Prostate gland (tissue), 2 donors: ENCODE data around the gene OR51B4.

ENCODE experiments used
- CTCF ChIP-seq, 4 experiments: fragments of 200-600 bp in 2 of 4; fragments of 450-650 bp in 2 of 4; sonication (generic) in 2 of 4; IDR thresholded peaks; 1 replicate in 3 of 4; 2 replicates in 1 of 4; pipeline ENCODE4 v1.5.1; 2016 to 2019; ENCODE audit warnings: antibody characterized with exemption in 4 of 4, mild to moderate bottlenecking in 2 of 4, moderate library complexity in 2 of 4
- POLR2A ChIP-seq: fragments of 450-650 bp; IDR thresholded peaks from one replicate; pipeline ENCODE4 v1.6.1; 2016; ENCODE audit warnings: antibody characterized with exemption, mild to moderate bottlenecking
- POLR2AphosphoS5 ChIP-seq: sonication (generic); formaldehyde crosslinking; IDR thresholded peaks from one replicate; pipeline ENCODE4 v1.6.1; 2017; ENCODE audit warnings: antibody characterized with exemption

GRCh38 chr11:5291207-5291838, 10.4 kb downstream of the OR51B4 start:
- TF ChIP-seq POLR2A (no peak), CTCF (IDR thresholded peaks at IDR 0.05) (peak in 2 of 4 experiments; percentile 24 to 32), POLR2AphosphoS5 (no peak)
